HCEC 1CT (cell line): ENCODE measurements around the gene KIF4B.

Experiments
- DNase-seq: peaks from one replicate; pipeline ENCODE4 v3.0.0-alpha.2; 2017

Gene KIF4B

GRCh38 chr5:155056644-155057269 lies 43.2 kb downstream of the KIF4B start:
- DNase-seq = no peak

- DNase-seq = no peak
Observed at GRCh38 chr5:155057626-155058025, 44.1 kb downstream of the KIF4B start.

GRCh38 chr5:155064580-155064979 lies 51.0 kb downstream of the KIF4B start:
- no peak for DNase-seq

- no peak for DNase-seq
Observed at GRCh38 chr5:155066886-155067595, 53.5 kb downstream of the KIF4B start.
